Iris pigment epithelial cell (primary cell): ENCODE measurements around the gene INSC.

Source experiments
- DNase-seq: peaks from one replicate; pipeline ENCODE4 v3.0.0-alpha.2; 2011; ENCODE audit warnings: low read depth

Gene INSC

DNA sequence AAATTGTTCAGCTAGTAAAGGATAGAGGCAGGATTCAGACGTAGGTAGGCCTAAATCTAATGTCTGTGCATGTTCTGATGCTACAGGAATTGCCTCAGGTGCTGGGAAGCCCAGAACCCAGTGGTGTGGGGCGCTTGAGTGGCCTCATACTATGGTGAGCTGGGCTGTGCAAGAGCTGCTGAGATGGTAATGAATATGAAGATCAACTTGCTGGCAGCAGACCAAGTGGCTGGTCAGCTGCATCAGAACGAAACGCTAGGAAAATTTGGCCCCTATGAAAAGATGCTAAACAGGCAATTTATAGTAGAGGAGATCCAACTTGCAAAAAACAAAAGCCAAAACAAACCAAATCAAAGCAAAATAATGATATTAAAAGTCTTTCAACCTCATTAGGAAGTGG, 102.7 kb downstream of the INSC start:
- DNase-seq, result no peak

DNA sequence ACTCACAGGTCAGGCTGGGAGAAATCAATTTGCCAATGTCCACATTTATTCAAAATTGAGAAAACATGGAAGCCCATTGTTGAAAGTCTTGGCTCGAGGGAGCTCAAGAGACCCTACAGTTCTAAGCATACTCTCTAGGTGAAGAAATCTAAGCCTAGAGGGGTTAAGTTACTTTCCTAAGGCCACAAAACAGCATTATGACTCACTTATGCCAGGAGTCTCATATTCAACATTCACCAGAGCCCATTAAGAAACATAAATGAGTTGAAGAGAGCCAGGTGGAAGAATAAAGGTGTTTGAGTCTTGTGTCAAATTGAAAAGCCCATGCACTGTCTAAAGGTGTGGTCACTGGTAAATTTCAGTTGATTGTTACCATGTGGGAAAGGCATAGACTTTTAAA, 108.1 kb downstream of the INSC start:
- peak; percentile 12 for DNase-seq

DNA sequence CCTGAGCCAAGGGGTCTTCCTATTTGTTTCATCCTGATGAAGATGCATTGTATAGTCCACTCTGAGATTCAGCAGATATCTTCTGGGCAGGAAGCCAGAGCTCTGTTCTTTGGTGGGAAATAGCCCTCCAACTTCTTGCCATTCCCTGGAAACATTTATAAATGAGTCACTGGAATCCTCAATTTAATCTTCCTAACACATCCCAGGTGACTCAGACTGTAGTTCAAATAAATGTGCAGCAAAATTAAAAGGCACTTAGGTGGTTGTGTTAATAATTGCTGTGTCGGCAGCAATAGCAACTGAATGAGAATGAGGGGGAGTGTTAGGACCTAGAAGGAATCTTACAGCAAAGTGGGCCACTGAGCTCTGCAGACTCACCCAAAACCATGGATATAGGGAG, 108.6 kb downstream of the INSC start:
- peak; percentile 20 for DNase-seq

DNA sequence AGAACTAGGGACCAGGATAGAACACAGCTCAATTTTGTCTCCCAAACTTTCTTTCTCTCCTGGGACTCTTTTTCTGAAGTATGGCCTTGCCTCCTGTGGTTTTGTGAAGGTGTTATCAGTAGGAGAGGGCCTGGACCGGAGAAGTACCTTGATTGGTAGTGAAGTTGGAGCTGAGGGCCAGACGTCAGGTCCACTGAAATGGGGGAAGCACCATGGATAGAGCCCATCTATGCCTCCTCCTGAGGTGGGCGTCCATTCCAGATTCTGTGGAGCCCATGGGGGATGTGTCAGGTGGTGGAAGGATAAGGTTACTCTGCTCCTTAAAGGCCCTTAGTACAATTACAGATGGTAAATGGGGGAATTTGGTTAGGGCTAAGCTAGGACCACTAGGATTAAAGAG, 109.7 kb downstream of the INSC start:
- no peak for DNase-seq

DNA sequence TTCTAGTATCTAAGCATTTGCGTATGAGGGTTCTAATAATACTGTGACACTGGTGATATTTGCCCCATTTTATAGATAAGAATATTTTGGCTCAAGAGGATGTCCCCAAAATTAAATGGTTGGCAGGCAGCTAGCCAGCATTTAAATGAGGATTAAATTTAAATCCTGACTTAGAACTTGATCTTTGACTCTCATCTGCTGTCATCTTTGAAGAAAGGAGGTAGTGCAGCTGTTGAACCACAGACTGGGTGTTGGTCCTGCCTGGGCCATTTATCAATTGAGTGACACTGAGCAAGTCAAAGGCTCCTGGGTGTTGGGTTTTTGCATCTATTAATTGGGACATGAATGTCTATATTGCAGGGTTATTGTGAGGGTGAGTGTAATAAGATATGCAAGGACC, 112.3 kb downstream of the INSC start:
- DNase-seq, result no peak

DNA sequence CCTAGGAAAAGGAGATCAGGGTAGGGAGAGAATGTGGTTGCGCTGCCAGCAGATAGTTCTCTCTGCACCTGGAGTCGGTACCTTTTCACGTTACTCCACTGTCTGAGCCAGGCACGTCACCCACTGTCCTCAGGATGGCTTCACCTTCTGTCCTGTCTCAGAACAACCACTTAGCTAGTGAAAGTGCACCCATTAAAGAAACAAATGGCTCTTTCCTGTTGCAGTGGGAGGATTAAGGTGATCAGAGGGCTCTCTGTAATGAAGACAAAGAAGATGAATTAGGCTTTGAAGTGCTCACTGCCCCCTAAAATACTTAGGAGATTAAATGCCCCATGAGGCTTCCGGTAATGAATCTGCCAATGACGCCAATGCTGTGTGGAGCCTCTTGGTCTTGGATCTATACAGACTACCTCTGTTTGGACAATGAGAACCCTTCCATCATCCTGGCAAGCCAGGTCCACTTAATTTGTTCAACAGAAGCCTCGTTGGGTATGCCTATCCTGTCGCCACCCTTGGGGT, 113.7 kb downstream of the INSC start:
- no peak for DNase-seq

DNA sequence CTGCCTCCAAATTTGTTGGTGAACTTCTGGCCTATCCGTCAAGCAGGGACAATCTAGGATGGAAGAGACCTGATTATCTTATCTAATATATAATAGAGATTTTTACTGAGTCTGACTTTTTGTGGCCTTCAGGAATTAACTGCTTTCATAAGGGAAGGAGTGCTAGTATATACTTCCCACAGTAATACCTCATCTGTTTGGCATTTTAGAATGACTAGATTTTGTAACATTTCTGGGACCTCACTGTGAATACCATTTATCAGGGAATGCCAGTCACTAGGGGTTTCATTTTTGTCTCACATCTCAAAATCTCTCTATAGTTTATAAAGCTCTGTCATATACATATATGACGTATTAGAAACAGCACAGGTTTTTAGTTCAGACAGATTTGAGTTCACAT, 114.3 kb downstream of the INSC start:
- DNase-seq, result peak; percentile 34

DNA sequence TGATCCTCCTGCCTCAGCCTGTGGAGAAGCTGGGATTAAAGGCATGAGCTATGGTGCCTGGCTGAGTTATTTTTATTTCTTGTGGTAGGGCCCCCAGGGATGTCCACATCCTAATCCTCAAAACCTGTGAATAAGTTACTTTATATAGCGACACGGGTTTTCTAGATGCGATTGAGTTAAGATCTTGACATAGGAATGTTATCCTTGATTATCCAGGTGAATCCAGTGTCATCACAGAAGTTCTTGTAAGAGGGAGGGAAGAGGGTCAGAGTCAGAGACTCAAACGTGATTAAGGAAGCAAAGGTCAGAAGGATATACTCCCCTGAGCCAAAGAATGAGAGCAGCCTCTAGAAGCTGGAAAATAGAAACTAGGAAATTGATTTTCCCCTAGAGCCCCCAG, 117.8 kb downstream of the INSC start:
- no peak for DNase-seq

DNA sequence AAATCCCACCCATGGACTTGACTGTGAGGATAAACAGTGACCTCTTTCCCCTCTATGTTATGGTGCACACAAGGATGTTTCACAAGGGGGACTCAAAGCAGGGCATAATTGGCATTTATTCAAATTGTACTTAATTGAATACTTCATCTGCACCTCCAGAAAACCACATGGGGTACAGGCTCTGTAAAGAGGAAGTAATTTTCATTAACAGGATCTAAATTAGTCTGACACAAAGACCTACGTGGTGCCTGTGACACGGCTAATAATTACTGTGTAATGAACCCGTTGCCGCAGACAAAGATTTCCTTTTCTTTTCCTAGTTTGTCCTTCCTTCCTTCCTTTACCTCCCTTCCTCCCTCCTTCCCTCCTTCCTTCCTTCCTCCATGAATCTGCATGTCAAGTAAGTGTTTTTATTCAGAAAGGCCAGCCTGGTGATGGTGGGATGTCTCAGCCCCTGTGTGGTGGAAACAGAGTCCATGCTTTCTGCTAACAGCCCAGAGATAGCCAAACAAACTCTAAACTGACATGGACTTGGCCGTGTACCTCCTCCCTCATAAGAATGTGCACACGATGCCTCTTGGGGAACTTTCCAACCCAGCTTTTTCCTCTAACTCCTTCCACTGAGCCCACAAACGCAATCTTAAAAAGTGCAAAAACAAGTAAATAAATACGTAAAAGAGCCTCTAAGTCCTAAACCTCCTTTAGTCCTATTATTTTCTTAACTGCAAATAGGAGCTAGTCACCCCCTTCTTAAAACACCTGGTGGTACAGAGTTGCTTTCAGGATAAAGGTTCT, 118.8 kb downstream of the INSC start:
- DNase-seq, result no peak

DNA sequence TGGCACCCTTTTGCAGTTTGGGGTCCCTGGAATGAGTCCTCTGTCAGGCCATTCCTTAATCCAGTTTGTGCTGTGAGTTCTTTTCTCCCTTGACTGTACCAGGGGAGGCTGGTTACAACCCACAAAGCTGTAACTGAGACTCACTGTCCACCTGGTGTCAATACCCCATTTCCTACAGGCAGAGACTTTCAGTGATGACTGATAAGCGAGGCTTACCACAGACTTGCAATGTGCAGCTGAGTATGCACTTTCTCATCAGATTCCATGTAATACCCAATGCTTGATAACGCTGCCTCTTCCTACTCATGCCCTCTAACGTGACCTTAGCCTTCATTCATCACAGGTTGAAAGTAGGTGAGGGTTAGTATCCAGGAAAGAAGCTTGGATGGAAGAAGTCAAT, 120.1 kb downstream of the INSC start:
- no peak for DNase-seq

DNA sequence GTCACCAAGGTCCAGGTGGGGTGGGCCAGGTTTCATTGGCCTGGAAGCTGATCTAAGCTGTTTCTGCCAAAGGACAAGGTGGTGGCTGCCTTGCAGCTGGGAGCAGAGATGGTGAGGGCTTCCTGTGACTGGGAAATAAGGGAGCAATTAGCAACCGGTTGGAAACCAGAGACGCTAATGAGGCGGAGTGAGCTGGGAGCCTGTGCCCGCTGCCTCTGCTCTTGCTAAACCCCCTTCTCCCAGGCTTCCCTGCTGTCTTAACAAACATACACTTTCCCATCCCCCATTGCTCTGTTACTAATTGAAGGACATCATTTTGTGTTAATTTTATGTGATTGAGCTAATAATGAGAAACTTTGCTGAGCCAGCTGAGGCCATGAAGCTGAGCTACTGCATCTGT, 121.8 kb downstream of the INSC start:
- no peak for DNase-seq

DNA sequence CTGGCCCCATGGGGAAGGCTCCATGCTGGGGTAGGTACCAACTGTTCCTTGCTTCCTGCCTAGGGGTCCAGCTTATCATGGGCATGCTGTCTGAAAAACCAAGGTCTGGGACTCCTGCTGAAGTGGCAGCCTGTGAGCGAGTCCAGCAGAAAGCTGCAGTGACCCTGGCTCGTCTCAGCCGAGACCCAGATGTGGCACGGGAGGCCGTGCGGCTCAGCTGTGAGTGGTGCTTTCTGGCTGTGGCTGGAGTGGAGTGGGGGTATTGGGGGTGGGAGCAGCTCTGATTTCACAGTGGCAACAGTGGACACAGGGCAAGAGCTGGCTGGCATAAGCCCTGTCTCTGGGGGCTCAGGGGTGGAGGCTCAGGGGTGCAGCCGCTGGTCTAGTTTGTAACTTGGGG, 124.1 kb downstream of the INSC start:
- no peak for DNase-seq

DNA sequence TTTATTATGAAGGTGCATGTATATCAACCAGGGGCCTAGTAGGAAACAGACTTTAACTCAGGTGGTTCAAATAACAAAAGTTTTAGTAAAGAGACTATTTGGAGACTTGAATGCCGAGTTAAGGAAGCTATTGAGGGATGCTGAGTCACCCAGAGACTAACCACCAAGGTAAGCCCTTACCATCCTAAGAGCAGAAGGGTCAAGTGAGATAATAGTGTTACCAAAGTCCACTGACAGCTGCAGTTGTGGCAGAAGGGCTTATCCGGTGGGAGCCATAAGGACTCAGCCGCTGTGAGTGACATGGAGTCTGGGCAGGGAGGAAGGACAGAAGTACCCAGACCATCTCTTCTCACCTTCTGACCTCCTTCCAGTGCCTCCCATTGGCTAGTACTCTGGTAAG, 134.0 kb downstream of the INSC start:
- DNase-seq, result no peak

DNA sequence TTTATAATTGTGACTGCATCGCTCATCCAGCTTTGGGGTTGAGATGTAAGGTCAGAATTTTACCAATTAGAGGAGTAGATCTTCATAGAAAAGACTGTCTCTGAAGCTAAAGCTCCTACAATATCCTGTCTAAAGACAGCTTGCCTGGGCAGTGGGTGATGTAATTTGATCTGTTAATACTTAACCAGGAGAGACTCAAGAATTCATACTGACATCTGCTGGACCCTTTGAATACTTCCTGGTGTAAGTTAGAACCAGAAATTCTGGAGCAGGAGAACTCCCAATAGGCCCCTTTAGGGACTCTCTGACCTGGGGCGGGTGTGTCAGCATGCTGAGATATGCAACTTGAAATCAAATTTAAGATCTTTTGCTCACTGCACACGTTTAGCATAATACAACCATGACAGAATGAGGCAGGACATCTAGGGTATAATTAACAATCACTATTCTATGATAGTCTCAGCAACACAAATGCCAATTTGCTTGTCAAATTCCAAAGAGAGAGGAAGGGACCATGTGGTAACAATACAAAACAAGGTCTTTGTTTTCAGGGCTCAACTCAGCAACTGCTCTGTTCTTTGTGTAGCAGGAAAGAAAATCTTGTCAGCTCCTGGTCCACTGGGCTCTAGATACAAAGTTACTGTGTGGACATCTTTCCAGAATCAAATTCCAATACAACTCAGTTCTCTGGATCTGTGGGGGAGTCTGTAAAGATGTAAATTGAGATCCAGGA, 143.9 kb downstream of the INSC start:
- peak; percentile 38 for DNase-seq

DNA sequence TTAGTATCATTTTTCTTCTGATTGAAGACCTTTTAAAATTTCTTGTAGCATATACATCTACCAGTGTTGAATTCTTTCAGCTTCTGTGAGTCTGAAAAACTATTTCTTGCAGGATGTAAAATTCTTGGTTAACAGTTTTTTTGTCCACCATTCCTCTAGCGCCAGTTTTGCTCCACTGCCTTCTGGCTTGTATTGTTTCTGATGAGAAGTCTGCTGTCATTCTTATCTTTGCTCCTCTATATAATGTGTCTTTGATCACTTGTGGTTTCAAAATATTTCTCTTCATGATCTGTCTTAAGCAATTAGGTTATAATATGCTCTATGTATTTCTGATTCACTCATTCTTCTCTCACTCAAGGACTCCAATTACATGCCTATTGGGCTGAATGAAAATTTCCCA, 152.3 kb downstream of the INSC start:
- DNase-seq, result no peak

DNA sequence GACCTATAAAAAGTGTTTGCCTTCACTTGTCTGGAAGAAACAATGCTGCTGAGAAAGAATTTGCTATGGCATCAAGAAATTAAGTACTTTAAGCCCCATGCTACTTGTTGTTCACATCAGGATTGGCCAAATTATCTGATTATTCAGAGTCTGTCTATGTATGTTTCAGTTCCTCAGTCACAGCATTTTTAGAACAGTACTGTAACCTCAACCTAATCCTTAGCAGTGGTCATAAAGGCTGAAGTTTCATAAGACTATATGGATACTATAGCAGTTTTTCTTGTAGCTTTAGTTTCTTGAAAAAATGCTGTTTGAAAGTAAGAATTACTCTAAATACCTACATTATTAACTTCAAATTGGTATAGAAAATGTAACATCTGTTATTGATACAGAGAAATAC, 153.9 kb downstream of the INSC start:
- no peak for DNase-seq

DNA sequence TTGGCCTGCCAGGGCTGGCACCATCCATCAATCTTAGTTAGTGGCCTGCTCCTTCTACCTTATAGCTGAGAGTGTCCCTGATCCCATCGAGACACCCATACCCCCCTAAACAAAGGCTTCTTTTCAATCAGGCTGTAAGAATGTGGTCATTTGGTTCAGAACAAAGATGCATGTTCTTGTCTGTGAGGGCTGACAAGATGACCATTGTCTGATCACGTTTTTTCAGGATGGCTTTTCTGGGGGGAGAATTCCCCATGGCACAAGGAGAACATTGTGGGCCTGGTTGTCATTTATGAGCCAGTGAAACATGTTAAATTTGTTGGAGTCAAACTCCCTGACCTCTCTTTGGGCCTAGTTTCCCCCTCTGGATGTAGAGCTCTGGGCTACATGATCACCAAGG, 160.4 kb downstream of the INSC start:
- DNase-seq, result no peak

DNA sequence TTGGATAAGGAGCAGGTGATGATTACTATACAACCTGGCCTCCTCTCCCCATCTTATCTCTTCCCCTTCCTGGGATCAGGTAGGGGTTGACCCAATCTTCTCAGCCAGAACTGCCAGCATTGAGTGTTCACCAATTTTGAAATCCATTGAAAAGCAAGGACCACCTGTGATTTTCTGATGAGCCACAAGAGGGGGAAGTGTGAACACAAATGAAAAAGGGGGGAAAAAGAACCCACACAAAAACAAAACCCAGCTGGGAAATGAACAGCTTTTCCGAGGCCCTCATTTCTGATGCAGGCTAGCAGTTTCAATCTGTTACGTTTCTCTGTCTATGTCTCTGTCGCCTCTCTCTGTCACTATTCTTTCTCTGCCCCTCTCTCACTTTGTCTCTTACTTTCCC, 161.9 kb downstream of the INSC start:
- peak; percentile 5 for DNase-seq

DNA sequence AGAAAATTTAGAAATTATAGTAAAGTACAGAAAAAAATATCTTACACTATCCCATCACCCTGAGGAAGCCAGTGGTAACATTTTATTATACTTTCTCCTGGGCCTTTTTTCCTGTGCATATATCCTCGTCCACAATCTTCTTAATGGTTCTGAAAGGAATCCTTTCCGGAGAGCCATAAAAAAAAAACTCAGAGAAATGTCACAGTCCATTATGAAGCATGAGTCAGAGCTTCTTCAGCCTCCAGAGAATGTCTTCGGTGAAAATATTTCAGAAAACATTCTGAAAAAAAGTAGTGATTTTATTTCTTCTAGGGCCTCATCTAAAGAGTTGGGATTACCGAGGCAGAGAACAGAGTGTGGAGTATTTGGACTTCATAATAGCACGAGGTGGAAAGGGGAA, 163.4 kb downstream of the INSC start:
- DNase-seq, result peak; percentile 3

DNA sequence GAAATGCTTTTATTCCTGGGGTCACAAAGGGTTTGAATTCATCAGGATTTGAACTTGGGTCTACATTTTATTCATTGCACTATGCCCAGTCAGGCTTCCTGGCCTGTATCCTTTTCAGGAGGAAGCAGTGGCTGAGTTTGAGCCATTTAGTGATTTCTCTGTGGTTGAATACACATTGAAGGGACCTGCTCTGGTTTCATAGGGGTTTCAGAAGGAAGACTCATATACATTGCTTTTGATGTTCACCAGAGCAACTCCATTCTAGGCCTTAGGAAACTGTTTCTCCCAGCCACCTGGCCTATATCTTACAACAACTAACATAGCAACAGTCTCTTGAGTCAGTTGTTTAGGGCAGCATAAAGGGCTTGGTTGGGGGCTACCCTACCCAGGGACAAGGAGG, 165.7 kb downstream of the INSC start:
- no peak for DNase-seq

DNA sequence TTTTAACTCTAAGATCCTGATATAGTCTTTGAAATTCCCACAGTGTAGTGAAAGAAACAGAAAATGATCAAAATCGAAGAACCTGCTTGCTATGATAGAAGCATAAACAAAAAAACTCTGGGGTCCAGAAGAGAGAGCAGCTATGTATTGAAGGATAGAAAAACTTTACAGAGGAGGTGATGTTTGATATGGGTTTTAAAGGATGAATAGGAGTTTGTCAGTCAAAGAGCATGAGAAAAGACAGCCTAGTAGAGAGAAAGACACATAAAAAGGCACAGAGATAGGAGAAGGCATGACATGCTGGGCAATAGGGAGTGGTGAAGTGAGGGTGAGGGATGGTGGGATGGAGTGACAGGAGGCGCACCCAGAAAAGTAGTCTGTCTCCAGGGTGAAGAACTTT, 168.0 kb downstream of the INSC start:
- no peak for DNase-seq

DNA sequence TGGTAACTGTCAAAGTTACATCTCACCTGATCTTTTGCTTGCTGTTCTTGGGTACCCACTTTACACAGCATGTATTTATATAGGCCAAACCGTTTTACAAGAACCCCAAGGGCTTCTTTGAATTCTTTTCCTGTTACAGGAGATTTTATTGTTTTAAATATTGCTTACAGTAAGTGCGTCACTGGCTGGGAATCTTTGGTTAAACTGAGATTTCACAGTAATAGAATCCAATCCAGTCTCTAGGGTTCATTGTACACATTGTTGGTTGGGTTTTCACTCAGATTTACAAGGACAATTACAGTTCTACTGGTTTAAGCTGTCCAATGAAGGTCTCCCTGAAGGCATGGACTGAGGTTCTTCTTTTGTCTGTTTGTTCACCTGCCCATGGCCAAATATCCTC, 171.7 kb downstream of the INSC start:
- DNase-seq, result no peak

DNA sequence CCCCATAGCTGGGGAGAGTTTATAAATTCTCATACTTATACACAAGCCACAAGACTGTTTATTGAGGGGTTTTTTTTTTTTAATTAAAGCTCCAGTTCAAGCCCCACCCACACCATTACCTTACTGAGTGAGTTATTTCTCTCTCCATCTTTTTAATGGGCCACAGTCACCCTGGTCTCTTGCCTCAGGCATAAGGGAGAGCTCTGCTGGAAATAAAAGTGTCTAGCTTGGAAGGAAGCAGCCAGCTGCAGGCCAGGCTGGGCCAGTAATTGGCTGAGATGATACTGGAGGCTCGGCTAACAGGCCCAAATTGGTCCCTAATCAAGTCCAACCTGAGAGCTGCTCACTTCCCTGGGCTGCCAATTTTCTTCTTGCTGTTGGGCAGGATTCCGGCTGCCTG, 174.1 kb downstream of the INSC start:
- DNase-seq, result no peak

DNA sequence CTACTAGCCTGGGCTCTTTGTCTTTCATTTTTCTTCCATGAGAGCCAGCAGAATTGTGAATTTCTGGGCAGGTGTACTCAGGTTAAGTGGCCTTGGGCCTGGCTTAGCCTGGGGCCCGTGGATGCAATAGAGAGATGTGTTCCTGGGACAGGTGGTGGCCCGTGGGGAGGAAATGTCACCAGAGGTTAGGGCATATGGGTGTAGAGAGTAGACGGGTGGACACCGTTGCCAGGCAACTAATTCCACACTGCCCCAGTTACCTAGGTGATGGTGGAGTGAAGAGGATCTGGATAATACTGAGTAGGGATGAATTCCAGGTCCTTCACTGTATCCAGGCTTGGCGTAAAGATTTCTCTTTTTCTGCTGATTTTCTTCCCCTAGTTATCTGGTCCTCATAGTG, 175.0 kb downstream of the INSC start:
- DNase-seq, result no peak
